ENCODE results near the gene MKX. TPM values are rescaled to one million over a fixed set of nuclear protein-coding genes. Genes with fewer than 3 reads are reported as not detected.

The MKX gene
- total RNA-seq, 4 donors from 2014 or later = 0.84 to 1.3 (median 1.1) TPM

DNA sequence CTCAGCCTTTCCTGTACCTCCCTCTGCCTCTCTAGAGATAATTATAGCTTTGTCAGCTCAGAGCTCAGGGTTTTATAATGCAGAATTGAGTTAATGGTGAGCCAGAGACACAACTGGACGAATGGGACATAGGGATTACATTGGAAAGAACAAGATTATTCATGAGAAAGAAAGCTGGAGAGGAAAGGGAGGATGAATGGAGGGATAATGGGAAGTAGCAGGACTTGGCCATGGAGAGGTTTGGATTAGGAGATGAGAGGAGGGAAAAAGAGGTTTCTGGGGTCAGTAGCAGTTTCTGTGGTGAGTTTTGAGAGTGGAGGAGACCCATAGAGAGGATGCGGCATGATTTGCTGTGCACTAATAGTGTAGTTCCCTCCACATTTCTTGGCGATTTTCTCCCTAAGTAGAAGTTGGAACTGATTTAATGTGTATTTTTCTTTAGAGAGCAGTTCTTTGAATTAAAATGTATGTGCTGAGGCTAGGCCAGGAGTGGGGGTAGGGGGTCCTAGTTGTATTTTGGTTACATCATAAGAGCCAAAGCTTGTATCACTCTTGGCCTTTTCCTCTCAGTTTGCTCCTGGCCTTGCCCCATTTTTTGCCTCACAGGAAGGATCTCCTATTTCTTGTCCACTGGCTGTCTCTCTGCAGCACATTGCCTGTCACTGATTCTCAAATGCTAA, 107.4 kb downstream of the MKX start:
- intact Hi-C loops (cut with DNase I; ENCODE audit: low total_unique reads) = no loop called here
- no peak for TF ChIP-seq POLR2A (IDR thresholded peaks at IDR 0.05)
- TF ChIP-seq, protein P1, sequence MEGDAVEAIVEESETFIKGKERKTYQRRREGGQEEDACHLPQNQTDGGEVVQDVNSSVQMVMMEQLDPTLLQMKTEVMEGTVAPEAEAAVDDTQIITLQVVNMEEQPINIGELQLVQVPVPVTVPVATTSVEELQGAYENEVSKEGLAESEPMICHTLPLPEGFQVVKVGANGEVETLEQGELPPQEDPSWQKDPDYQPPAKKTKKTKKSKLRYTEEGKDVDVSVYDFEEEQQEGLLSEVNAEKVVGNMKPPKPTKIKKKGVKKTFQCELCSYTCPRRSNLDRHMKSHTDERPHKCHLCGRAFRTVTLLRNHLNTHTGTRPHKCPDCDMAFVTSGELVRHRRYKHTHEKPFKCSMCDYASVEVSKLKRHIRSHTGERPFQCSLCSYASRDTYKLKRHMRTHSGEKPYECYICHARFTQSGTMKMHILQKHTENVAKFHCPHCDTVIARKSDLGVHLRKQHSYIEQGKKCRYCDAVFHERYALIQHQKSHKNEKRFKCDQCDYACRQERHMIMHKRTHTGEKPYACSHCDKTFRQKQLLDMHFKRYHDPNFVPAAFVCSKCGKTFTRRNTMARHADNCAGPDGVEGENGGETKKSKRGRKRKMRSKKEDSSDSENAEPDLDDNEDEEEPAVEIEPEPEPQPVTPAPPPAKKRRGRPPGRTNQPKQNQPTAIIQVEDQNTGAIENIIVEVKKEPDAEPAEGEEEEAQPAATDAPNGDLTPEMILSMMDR (IDR thresholded peaks at IDR 0.05) = no peak
- WGBS, 2 donors = 76 to 85% methylated on average over 3 of the region's 3 CpGs
- H3K4me3 ChIP-seq (ENCODE audit: low read depth, poor library complexity, severe bottlenecking) = no peak overlapping the region
- no peak for DNase-seq (ENCODE audit: low spot score in 2 of 2)

DNA sequence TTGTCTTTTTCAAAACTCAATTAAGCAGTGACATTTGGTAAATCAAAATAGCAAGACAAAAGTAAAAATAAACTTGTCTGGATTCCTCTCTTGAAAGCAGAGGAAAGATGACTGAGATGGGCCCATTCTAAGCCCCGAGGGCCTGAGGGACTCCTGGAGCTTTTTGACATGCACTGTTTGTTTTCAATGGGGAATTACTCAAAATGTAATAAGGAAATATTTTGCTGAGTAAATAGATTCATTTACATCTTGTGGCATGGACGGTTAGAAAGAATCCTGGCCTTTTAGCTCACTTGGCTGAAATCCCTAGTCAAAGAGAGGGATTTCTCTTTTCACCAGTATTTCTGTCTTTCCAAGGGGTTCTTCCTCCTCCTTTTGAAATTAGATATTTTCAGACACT, 108.0 kb downstream of the MKX start:
- no peak overlapping the region for H3K4me3 ChIP-seq (ENCODE audit: low read depth, poor library complexity, severe bottlenecking)
- WGBS, 2 donors = 53 to 56% methylated on average over 2 of the region's 2 CpGs
- intact Hi-C loops (cut with DNase I; ENCODE audit: low total_unique reads) = no loop called here
- TF ChIP-seq POLR2A (IDR thresholded peaks at IDR 0.05) = no peak
- no peak for DNase-seq (ENCODE audit: low spot score in 2 of 2)

DNA sequence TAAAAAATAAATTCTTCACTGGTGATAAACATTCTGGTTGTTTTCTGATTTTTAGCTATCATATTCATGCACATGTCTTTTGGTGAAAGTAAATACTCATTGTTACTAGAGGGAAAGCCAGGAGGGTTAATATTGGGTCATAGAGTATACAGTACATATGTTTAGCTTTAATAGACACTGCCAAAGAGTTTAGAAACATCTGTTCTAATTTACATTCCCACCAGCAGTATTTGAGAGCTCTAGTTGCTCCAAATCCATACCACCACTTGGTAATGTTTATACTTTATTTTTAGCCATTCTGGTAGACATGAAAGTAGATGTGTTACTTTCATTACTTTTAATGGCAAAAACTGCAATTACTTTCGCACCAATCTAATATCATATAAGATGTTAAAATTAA, 108.8 kb downstream of the MKX start:
- no peak for TF ChIP-seq POLR2A (IDR thresholded peaks at IDR 0.05)
- TF ChIP-seq, protein P1 (IDR thresholded peaks at IDR 0.05) = no peak
- H3K4me3 ChIP-seq (ENCODE audit: low read depth, poor library complexity, severe bottlenecking) = no peak overlapping the region
- WGBS, 2 donors = 98% methylated on average over 1 of the region's 1 CpG
- no peak for DNase-seq (ENCODE audit: low spot score in 2 of 2)
- intact Hi-C loops (cut with DNase I; ENCODE audit: low total_unique reads) = no loop called here

DNA sequence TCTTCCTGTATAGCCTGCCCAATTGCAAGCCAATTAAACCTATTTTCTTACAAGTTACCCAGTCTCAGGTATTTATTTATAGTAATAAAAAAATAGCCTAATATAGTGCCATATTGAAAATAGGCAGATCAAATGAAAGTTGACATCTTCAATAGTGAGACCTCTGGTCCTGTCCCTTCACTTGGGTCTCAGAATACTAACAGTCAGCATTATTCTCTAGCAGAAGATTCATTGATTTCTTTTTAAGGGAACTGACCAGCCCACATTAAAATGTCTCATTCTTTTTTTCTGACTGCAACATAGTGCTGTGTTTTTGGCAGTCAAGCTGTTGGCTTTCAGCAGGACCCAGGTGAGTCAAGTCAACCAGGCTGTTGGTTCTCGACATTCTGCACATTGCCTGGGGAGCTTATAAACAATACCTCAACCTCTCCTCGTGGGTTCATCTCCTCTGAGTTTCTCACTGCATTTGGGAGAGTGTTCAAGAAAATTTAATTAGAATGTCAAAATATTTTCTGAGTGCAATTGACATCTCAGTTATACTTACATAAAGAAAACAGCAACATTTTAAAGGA, 109.8 kb downstream of the MKX start:
- H3K4me3 ChIP-seq (ENCODE audit: low read depth, poor library complexity, severe bottlenecking) = no peak overlapping the region
- intact Hi-C loops (cut with DNase I; ENCODE audit: low total_unique reads) = no loop called here
- TF ChIP-seq, protein P1 (IDR thresholded peaks at IDR 0.05) = no peak
- TF ChIP-seq POLR2A (IDR thresholded peaks at IDR 0.05) = no peak
- WGBS, 2 donors = 40 to 42% methylated on average over 2 of the region's 2 CpGs
- no peak for DNase-seq (ENCODE audit: low spot score in 2 of 2)

DNA sequence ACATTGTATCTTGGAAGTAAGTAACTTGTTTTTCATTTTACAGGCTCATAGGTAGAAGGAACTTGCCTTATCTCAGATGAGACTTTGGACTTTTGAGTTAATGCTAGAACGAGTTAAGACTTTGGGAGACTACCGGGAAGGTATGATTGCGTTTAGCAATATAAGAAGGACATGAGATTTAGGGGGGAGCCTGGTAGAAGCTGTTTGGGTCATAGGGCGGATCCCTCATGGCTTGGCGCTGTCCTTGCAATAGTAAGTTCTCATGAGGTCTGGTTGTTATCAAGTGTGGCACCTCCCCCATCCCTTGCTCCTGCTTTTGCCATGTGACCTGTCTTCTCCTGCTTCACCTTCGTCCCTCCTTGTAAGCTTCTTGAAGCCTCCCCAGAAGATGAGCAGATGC, 110.3 kb downstream of the MKX start:
- WGBS, 2 donors = 86 to 94% methylated on average over 6 of the region's 6 CpGs
- TF ChIP-seq, protein P1 (IDR thresholded peaks at IDR 0.05) = no peak
- no peak for TF ChIP-seq POLR2A (IDR thresholded peaks at IDR 0.05)
- no peak for DNase-seq (ENCODE audit: low spot score in 2 of 2)
- no peak overlapping the region for H3K4me3 ChIP-seq (ENCODE audit: low read depth, poor library complexity, severe bottlenecking)
- intact Hi-C loops (cut with DNase I; ENCODE audit: low total_unique reads) = no loop called here

DNA sequence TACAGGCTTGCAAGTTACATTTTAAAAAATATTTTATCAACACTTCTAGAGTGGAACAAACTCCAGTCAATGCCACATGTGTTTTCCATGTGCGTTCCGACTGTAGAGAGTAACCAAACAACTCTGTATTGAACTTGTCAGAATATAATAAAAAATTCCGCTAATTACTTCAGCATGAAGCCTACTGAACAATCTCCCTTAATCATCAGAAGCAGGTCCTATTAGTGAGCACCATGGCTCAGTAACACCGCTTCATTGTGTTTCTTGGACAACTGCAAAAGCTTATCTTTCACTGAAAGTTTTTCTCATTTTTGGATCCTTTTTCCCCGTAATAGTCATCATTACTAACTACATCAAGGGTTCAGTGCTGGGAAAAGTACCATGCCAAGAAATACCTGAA, 117.0 kb downstream of the MKX start:
- H3K4me3 ChIP-seq (ENCODE audit: low read depth, poor library complexity, severe bottlenecking) = no peak overlapping the region
- TF ChIP-seq, protein P1 (IDR thresholded peaks at IDR 0.05) = no peak
- no peak for TF ChIP-seq POLR2A (IDR thresholded peaks at IDR 0.05)
- DNase-seq (ENCODE audit: low spot score in 2 of 2) = no peak
- WGBS, 2 donors = 75 to 81% methylated on average over 5 of the region's 5 CpGs
- intact Hi-C loops (cut with DNase I; ENCODE audit: low total_unique reads) = no loop called here

All from lower leg skin (tissue), 4 donors.